HG03066 (cell line): ENCODE results near the gene IMPDH2.

ENCODE experiments used
- ATAC-seq: cut with Tn5 transposase; IDR thresholded peaks from one replicate; pipeline ENCODE4 v1.9.1; 2021; ENCODE audit warnings: low read depth; ENCODE audit not compliant: unreplicated experiment

Gene IMPDH2

GRCh38 chr3:49007068-49007770, 22.0 kb downstream of the IMPDH2 start, which contains the start of gene WDR6:
TSS of gene WDR6 (plus strand) at chr3:49007391. CDS start at chr3:49007432, 41 bp downstream.
- peak; percentile 92 for ATAC-seq

GRCh38 chr3:49006408-49007067, 22.7 kb downstream of the IMPDH2 start:
- ATAC-seq, result no peak

GRCh38 chr3:49005998-49006397, 23.2 kb downstream of the IMPDH2 start:
- ATAC-seq, result no peak

- no peak for ATAC-seq
These were observed 23.9 kb downstream of the IMPDH2 start for GRCh38 chr3:49005303-49005680.

GRCh38 chr3:49004352-49005302, 24.6 kb downstream of the IMPDH2 start:
- ATAC-seq, result no peak

GRCh38 chr3:49001155-49001554, 28.0 kb downstream of the IMPDH2 start:
- no peak for ATAC-seq

GRCh38 chr3:48999085-48999858, 29.9 kb downstream of the IMPDH2 start:
- no peak for ATAC-seq

- no peak for ATAC-seq
These were observed 31.2 kb downstream of the IMPDH2 start for GRCh38 chr3:48997714-48998637.

- ATAC-seq, result no peak
These were observed 32.0 kb downstream of the IMPDH2 start for GRCh38 chr3:48997102-48997635.

GRCh38 chr3:48996640-48997039, 32.6 kb downstream of the IMPDH2 start:
- ATAC-seq, result no peak

- no peak for ATAC-seq
These were observed 35.4 kb downstream of the IMPDH2 start for GRCh38 chr3:48993834-48994233.

- no peak for ATAC-seq
These were observed 37.2 kb downstream of the IMPDH2 start for GRCh38 chr3:48991851-48992545.

GRCh38 chr3:48990636-48991469, 38.3 kb downstream of the IMPDH2 start:
- ATAC-seq, result no peak

GRCh38 chr3:48989796-48990635, 39.2 kb downstream of the IMPDH2 start, which contains the start of gene P4HTM:
TSS of gene P4HTM (plus strand) at chr3:48990241. CDS start at chr3:48990257, 16 bp downstream.
- peak; percentile 58 for ATAC-seq

GRCh38 chr3:48989126-48989795, 39.9 kb downstream of the IMPDH2 start:
- ATAC-seq, result no peak

GRCh38 chr3:48985831-48986376, 43.3 kb downstream of the IMPDH2 start:
- ATAC-seq, result no peak
